ENCODE data around the gene MACROD2.

- TF ChIP-seq MAX (IDR thresholded peaks at IDR 0.05): no peak
- no peak for TF ChIP-seq GABPA (IDR thresholded peaks at IDR 0.05 in 1 of 2, conservative IDR thresholded peaks at IDR 0.05 in 1 of 2)
Measured at GRCh38 chr20:14758356-14758755, 763.0 kb downstream of the MACROD2 start.

All from liver (tissue), 2 donors.